SK-N-DZ (cell line): ENCODE measurements around the gene SIGLEC15.
"Not testable (repeated sequence)": the region's sequence is repeated elsewhere in the genome, so short reads cannot be mapped to it uniquely, and the experiment has no call there.

Experiments used
- DNase-seq: peaks from one replicate; pipeline ENCODE4 v3.0.0-alpha.2; 2015; ENCODE audit warnings: low spot score

The SIGLEC15 gene

DNA sequence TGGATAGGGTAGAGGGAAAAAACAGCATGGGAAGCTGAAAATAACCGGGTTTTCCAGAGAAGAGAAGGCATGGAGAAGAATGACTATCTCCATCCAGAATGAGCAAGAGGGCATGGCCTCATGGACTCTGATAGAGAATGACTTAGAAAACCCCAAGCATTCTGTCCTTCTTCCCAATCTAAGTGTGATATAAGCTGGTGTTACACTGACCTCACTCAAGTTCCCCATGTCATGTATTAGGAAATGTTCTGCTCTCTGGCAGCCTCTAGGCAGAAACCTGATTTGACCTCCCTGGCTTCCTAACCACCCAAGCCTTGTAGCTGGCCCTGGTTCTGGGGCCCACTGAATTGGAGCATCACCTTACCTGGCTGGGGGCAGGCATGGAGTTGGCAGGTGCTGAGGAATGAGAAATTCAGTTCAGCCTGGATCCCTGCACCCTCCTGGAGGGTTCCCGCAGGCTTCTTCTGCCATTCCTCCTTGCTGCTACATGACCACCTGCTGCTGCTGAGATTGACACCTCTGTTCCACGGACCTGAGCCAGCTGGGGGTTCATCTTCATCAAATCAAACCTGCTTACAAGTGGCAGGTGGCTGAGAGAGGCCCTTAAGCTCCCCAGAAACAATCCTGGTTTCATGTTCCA, 5.2 kb upstream of the SIGLEC15 start:
- no peak for DNase-seq

GRCh38 chr18:45821026-45821425, 4.4 kb upstream of the SIGLEC15 start:
- no peak for DNase-seq

GRCh38 chr18:45821711-45822110, 3.8 kb upstream of the SIGLEC15 start:
- DNase-seq: no peak

DNA sequence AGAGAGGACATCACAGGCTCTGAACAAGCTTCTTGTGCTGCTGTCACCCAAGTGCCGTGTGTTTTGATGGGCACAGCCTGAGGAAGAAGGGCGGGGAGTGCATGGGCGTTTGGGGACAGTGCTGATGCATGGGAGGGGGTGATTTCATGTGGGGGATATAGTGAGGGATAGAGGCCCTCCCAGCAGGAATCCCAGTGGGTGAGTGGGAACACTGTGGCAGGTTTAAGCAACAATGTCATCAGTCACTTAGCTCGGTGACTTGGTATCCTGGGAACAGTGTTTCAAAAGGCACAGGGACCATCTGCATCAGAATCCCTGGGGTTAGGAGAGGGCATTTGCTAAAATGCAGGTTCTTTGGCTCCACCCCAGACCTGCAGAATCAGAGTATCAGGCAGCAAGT, 609 bp downstream of the SIGLEC15 start:
- DNase-seq: no peak

DNA sequence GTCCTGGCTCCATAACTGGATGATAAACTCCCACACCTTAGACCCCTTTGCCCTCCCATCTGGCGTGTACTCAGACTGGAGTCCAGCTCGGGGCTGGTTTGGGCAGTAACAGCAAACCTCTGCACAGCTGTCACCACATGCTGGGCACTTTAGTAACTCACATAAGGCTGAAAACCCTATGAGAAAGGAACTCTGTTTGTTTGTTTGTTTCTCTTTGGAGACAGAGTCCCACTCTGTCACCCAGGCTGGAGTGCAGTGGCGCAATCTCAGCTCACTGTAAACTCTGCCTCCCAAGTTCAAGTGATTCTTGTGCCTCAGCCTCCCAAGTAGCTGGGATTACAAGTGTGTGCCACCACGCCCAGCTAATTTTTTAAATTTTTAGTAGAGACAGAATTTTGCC, 1.2 kb downstream of the SIGLEC15 start:
- not testable (repeated sequence) for DNase-seq

GRCh38 chr18:45828917-45829811, 3.7 kb downstream of the SIGLEC15 start:
- DNase-seq: no peak

DNA sequence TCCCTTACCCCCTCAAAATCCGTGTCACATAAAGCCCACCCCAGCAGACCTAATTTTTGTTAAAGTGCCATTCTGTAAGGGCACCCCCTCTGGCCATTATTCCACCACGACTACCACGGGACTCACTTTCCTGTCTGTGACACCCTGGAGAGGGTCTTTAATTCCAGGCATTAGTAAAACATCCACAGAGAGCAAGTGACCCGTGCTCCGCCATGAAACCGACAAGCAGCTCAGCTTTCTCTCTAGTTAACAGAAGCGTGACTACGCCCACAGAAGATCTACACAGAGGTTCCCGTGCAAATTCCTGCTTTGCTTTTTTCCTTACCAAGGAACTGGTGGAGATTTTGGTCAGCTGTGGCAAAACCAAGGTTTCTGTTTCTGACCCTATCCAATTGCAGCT, 4.4 kb downstream of the SIGLEC15 start:
- DNase-seq: no peak

DNA sequence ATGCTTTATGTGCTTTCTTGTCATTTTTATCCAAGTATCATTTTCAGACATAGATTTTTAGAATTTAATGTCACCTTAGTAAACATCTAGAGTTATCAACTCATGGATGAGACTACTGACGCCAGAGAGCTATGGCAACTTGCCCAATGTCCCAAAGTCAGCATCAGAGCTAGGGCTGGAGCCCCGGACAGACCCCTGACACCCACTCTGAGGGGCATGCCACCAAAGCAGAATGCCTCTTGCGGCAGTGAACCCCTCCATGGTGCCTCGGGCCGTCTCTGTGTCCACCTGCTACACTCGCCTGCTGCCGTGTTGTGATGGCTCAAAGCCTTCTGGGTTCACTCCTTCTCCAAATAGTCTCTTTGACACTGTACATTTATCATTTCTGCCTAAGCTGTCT, 5.4 kb downstream of the SIGLEC15 start:
- no peak for DNase-seq

DNA sequence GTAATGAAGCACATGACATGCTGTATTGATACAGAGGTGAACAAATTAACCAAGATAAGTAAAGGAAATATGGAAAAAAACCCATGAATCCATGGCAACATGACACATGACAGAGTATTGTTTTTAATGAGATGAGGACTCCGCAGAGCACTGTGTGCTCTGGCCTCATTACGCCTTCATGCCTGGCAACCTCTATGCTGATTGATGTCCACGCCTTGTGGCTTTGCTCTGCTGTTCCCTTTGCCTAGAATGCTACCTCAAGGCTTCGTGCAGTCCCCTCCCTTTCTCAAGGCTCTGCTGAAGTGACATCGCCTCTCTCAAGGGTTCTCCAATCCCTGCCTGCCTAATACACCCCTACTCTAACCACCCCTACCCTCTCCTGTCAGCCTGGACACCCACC, 8.4 kb downstream of the SIGLEC15 start:
- no peak for DNase-seq

GRCh38 chr18:45834306-45834705, 8.8 kb downstream of the SIGLEC15 start:
- no peak for DNase-seq

DNA sequence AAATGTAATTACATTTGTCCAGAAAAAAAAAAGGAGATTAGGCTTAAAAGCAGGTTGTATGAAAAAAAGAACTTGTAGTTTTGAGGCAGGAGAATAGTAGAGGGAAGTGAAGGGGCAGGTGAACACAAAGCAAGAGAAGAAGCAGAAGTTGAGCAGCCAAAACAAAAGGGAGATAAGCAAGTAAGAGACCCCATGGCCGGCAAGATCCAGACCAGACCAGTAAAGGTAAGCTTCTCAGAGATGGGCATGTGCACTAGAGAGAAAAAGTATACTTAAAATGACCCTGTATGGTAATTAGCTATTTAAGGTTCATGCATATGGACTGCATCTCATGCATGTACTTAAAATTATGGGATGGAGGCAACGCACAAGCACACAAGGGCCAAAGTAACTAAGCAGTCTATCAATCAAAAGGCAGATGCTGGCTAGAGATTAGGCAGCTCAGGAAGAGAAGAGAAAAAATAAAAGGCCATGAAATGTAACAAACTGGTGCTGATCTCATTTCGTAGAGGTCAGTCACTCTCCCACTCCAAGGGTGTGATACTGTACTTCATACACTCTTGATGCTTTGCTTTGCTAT, 9.7 kb downstream of the SIGLEC15 start:
- no peak for DNase-seq

DNA sequence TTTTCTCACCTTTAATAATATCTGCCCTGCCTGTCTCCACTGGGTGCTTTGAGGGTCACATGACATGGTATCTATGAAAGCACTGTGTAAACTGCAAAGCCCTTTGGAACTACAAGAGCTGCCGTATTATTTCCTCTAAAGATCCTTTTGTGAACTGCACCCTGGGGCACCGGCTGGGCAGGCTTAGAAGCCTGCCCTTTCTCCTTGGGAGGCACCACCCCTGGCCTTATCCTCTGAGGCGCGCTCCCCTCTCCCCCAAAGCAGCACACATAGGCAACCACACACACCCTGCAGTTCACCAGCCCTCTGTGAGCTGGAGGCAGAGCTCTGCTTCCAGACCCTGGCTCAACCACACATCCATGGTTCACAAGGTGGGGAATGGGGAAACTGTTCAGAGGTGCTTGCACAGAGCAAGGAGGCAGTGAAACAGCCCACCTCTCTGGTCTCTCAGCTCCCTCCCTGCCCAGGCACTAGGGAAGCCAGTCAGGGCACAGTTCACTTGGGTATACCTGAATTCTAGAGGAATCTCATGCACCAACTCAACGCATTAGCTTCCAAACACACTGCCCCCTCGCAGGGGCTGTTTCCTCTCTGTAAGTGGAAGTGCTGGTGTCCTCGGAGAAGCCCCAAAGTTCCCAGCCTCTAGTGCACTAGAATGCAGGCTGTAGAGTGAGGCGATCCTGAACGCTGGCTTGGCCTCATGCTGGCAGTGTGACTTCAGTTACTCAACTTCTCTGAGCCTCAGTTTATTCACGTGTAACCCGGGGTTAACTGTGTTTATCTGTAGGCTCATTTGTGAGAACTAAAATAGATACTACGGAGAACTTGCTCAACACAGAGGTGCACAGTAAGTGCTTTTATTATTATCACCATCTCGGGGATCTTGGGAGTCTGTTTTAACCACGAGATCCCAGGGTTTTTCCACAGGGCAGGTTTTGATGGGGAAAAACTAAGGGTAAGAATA, 11.0 kb downstream of the SIGLEC15 start:
- no peak for DNase-seq

DNA sequence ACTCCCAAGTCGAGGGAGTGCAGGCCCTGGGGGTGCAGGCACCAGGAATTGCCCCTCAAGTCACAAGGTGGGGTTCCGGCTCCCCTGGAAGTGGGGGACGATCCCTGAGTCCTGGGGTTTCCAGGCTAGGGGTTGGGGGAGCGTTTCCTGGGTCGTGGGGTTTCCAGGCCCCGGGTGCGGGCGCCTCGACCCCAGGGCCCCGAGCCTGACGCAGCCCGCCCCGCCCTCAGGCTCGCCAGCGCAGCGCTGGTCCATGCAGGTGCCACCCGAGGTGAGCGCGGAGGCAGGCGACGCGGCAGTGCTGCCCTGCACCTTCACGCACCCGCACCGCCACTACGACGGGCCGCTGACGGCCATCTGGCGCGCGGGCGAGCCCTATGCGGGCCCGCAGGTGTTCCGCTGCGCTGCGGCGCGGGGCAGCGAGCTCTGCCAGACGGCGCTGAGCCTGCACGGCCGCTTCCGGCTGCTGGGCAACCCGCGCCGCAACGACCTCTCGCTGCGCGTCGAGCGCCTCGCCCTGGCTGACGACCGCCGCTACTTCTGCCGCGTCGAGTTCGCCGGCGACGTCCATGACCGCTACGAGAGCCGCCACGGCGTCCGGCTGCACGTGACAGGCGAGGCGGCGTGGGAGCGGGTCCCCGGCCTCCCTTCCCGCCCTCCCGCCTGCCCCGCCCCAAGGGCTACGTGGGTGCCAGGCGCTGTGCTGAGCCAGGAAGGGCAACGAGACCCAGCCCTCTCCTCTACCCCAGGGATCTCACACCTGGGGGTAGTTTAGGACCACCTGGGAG, 12.0 kb downstream of the SIGLEC15 start:
- DNase-seq: peak; percentile 24

- DNase-seq: no peak
Observed at GRCh38 chr18:45838302-45839070, 13.0 kb downstream of the SIGLEC15 start.

GRCh38 chr18:45839414-45840395, 14.2 kb downstream of the SIGLEC15 start:
- DNase-seq: peak; percentile 41

DNA sequence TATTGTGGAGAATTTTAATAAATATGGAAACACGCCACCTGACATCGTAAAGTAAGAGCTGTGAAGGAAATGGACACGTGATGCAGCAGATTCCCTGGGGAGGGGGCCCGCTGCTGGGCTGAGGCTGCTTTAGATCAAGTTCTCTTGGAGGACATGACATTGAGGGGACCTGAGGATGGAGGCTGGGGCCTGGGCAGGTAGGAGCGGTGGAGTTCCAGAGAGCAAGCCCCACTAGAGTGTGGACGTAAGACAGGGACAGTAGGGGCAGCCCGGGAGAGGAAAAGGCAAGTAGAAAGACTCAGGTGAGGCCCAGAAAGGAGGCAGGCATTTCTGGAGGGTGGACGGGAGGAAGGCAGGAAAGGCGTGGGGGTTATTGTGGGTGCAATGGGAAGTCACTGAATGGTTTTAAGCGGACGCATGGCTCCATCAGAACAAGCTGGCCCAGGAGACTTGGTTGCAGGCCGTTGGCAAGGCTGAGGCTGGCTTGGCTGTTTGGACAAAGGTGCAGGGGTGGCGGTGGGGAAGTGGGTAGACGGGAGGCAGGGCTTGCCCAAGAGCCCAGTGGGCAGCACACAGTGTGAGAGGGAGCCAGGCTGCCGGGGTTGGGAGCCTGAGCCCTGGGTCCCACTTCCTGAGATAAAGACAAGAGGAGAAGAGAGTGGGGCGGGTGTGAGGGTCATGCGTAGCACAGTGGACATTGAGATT, 15.7 kb downstream of the SIGLEC15 start:
- no peak for DNase-seq

- no peak for DNase-seq
Observed at GRCh38 chr18:45841765-45842442, 16.4 kb downstream of the SIGLEC15 start.
